ENCODE data around the gene ADH4.
"Not testable (repeated sequence)": the region's sequence is repeated elsewhere in the genome, so short reads cannot be mapped to it uniquely, and the experiment has no call there.

The ADH4 gene

GRCh38 chr4:99144070-99144469, at the start of gene ADH4:
Gene ADH4 (minus strand): TSS chr4:99144297. CDS start chr4:99144222, 75 bp downstream.
- DNase-seq (ENCODE audit: low spot score) = no peak

GRCh38 chr4:99190336-99190735, 46.2 kb upstream of the ADH4 start:
- no peak for DNase-seq (ENCODE audit: low spot score)

GRCh38 chr4:99189900-99190299, 45.8 kb upstream of the ADH4 start:
- not testable (repeated sequence) for DNase-seq (ENCODE audit: low spot score)

GRCh38 chr4:99186029-99186428, 41.9 kb upstream of the ADH4 start:
- DNase-seq (ENCODE audit: low spot score) = no peak

- no peak for DNase-seq (ENCODE audit: low spot score)
These were observed 41.5 kb upstream of the ADH4 start for GRCh38 chr4:99185581-99185980.

GRCh38 chr4:99180382-99181070, 36.4 kb upstream of the ADH4 start:
- no peak for DNase-seq (ENCODE audit: low spot score)

GRCh38 chr4:99179626-99180025, 35.5 kb upstream of the ADH4 start:
- no peak for DNase-seq (ENCODE audit: low spot score)

- DNase-seq (ENCODE audit: low spot score) = no peak
These were observed 35.1 kb upstream of the ADH4 start for GRCh38 chr4:99179178-99179577.

GRCh38 chr4:99166544-99166943, 22.4 kb upstream of the ADH4 start:
- no peak for DNase-seq (ENCODE audit: low spot score)

GRCh38 chr4:99165978-99166377, 21.9 kb upstream of the ADH4 start:
- no peak for DNase-seq (ENCODE audit: low spot score)

- DNase-seq (ENCODE audit: low spot score) = no peak
These were observed 17.4 kb upstream of the ADH4 start for GRCh38 chr4:99161373-99162099.

GRCh38 chr4:99159699-99160098, 15.6 kb upstream of the ADH4 start:
- DNase-seq (ENCODE audit: low spot score) = no peak

GRCh38 chr4:99157478-99157935, 13.4 kb upstream of the ADH4 start:
- no peak for DNase-seq (ENCODE audit: low spot score)

- DNase-seq (ENCODE audit: low spot score) = no peak
These were observed 12.9 kb upstream of the ADH4 start for GRCh38 chr4:99156992-99157391.

GRCh38 chr4:99154658-99155342, 10.7 kb upstream of the ADH4 start:
- DNase-seq (ENCODE audit: low spot score) = no peak

- DNase-seq (ENCODE audit: low spot score) = no peak
These were observed 7.9 kb upstream of the ADH4 start for GRCh38 chr4:99151995-99152394.

- no peak for DNase-seq (ENCODE audit: low spot score)
These were observed 7.4 kb upstream of the ADH4 start for GRCh38 chr4:99151452-99151851.

GRCh38 chr4:99149426-99150019, 5.4 kb upstream of the ADH4 start:
- DNase-seq (ENCODE audit: low spot score) = no peak

GRCh38 chr4:99148550-99148949, 4.5 kb upstream of the ADH4 start:
- DNase-seq (ENCODE audit: low spot score) = no peak

- no peak for DNase-seq (ENCODE audit: low spot score)
These were observed 490 bp upstream of the ADH4 start for GRCh38 chr4:99144587-99144986.

- DNase-seq (ENCODE audit: low spot score) = no peak
These were observed 7.8 kb downstream of the ADH4 start for GRCh38 chr4:99136329-99136728.

- DNase-seq (ENCODE audit: low spot score) = no peak
These were observed 8.4 kb downstream of the ADH4 start for GRCh38 chr4:99135541-99136162.
